Head of caudate nucleus (tissue), 42 donors: ENCODE results near the gene FAAH.

Experiments used
- DNase-seq, 42 donors: peaks; one replicate each; pipeline versions ENCODE4 v3.0.0 to v3.0.0-alpha.2; 2020 to 2021; ENCODE audit warnings: mixed read lengths in 7 of 42
- intact Hi-C: fragments of 100-400 bp; cut with DNase I; formaldehyde crosslinking; loops from one replicate; pipeline ENCODE4 v1.15.0; 2022

Gene FAAH

GRCh38 chr1:46442317-46443161 is 48.4 kb downstream of the FAAH start:
- intact Hi-C loops: loop anchor here (5.0 to 10.0 kb wide), 2 partner anchors 85 to 282 kb away; no protein-coding TSS in a partner anchor
- DNase-seq: peak; percentile 30 to 88 (median 72)

GRCh38 chr1:46444466-46444865 is 50.3 kb downstream of the FAAH start:
- intact Hi-C loops: loop anchor here (5.0 to 10.0 kb wide), 2 partner anchors 83 to 280 kb away; no protein-coding TSS in a partner anchor
- no peak for DNase-seq

GRCh38 chr1:46445773-46446256 is 51.7 kb downstream of the FAAH start:
- DNase-seq: no peak
- intact Hi-C loops: loop anchor here (10.0 kb wide), 1 partner anchor 279 kb away; no protein-coding TSS in a partner anchor

GRCh38 chr1:46446646-46447498 is 52.8 kb downstream of the FAAH start:
- DNase-seq: peak; percentile 73 to 92 (median 87)

GRCh38 chr1:46447499-46448108 is 53.5 kb downstream of the FAAH start:
- no peak for DNase-seq
- intact Hi-C loops: loop anchor here (10.0 kb wide), 1 partner anchor 277 kb away; no protein-coding TSS in a partner anchor

More at GRCh38 chr1:46446646-46447498, 52.8 kb downstream of the FAAH start:
- intact Hi-C loops: loop anchor here (10.0 kb wide), 1 partner anchor 278 kb away; no protein-coding TSS in a partner anchor

GRCh38 chr1:46448109-46448911 is 54.2 kb downstream of the FAAH start:
- intact Hi-C loops: loop anchor here (10.0 kb wide), 1 partner anchor 276 kb away; no protein-coding TSS in a partner anchor
- DNase-seq: no peak

GRCh38 chr1:46449223-46450159 is 55.4 kb downstream of the FAAH start:
- intact Hi-C loops: loop anchor here (10.0 kb wide), 1 partner anchor 275 kb away; no protein-coding TSS in a partner anchor

GRCh38 chr1:46450160-46450517 is 56.0 kb downstream of the FAAH start:
- no peak for DNase-seq
- intact Hi-C loops: no loop called here

More at GRCh38 chr1:46449223-46450159, 55.4 kb downstream of the FAAH start:
- DNase-seq: no peak

GRCh38 chr1:46451948-46452930 is 58.1 kb downstream of the FAAH start:
- no peak for DNase-seq
- intact Hi-C loops: no loop called here

GRCh38 chr1:46452931-46453325 is 58.8 kb downstream of the FAAH start:
- DNase-seq: peak in 24 of 42 donors; percentile 12 to 65 (median 29)
- intact Hi-C loops: no loop called here

- DNase-seq: no peak
- intact Hi-C loops: no loop called here
These were observed 59.3 kb downstream of the FAAH start for GRCh38 chr1:46453449-46453848.

- intact Hi-C loops: no loop called here
- DNase-seq: no peak
These were observed 61.8 kb downstream of the FAAH start for GRCh38 chr1:46455951-46456350.

GRCh38 chr1:46456411-46456963 is 62.4 kb downstream of the FAAH start:
- no peak for DNase-seq
- intact Hi-C loops: no loop called here

- no peak for DNase-seq
- intact Hi-C loops: no loop called here
These were observed 63.1 kb downstream of the FAAH start for GRCh38 chr1:46457178-46457577.

GRCh38 chr1:46458190-46458589 is 64.1 kb downstream of the FAAH start:
- DNase-seq: no peak
- intact Hi-C loops: no loop called here

- intact Hi-C loops: no loop called here
- no peak for DNase-seq
These were observed 64.7 kb downstream of the FAAH start for GRCh38 chr1:46458846-46459245.
